Subcutaneous adipose tissue (tissue), 4 donors: ENCODE results near the gene HEATR5A. TPM values are rescaled to one million over a fixed set of nuclear protein-coding genes. Genes with fewer than 3 reads are reported as not detected.

Experiments
- total RNA-seq, 4 donors: library from RNA; depleted of rRNA; stranded (reverse); fragments of >200 nt; gene quantifications; one replicate each; pipeline ENCODE4 v1.1.0, GENCODE V29; 2016
- TF ChIP-seq, protein P1 (sequence below): fragments of 450-650 bp; IDR thresholded peaks from one replicate; pipeline ENCODE4 v1.5.1; 2016; ENCODE audit warnings: low read depth, mild to moderate bottlenecking, control low read depth, antibody characterized with exemption, moderate library complexity

HEATR5A gene
- total RNA-seq, 4 donors from 2014 or later = 27.3 to 40.6 (median 36.3) TPM

DNA sequence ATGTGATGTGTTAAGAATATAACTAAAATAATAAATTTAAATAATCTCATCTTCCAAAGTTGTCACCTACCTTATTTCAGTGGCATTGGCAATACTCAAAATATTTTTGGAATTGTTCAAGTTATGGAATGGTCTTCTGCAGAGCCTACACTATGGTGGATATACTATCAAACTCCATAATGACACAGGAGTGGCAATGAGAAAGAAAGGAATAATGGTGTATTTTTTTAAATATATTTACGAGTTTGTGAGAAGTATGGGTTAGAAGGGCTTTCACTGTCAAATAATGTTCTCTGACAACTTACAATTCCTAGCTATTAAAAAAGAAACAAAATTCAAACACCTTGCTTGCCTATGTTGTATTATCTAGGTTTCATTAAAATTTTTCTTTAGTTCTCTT is 38.1 kb downstream of the HEATR5A start:
- TF ChIP-seq, protein P1, sequence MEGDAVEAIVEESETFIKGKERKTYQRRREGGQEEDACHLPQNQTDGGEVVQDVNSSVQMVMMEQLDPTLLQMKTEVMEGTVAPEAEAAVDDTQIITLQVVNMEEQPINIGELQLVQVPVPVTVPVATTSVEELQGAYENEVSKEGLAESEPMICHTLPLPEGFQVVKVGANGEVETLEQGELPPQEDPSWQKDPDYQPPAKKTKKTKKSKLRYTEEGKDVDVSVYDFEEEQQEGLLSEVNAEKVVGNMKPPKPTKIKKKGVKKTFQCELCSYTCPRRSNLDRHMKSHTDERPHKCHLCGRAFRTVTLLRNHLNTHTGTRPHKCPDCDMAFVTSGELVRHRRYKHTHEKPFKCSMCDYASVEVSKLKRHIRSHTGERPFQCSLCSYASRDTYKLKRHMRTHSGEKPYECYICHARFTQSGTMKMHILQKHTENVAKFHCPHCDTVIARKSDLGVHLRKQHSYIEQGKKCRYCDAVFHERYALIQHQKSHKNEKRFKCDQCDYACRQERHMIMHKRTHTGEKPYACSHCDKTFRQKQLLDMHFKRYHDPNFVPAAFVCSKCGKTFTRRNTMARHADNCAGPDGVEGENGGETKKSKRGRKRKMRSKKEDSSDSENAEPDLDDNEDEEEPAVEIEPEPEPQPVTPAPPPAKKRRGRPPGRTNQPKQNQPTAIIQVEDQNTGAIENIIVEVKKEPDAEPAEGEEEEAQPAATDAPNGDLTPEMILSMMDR = no peak

DNA sequence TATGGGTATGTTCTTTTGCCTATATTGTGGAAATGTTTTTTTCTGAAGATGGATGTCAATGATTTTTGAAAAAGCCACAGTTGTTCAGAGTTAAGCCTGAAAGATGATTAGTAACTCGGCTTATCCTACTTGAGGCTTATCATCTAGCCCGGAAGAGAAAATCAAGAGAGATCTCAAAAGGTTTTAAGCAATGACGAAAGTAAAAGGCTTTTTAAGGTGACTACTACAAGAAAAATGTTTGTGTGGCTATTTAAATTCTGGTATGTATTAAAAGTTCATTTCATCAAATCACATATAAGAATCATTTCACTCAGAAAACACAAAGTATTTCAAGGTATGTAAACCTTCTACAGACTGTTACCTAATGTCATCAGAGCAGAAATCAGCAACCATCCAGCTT is 40.2 kb downstream of the HEATR5A start:
- TF ChIP-seq, protein P1 = no peak

DNA sequence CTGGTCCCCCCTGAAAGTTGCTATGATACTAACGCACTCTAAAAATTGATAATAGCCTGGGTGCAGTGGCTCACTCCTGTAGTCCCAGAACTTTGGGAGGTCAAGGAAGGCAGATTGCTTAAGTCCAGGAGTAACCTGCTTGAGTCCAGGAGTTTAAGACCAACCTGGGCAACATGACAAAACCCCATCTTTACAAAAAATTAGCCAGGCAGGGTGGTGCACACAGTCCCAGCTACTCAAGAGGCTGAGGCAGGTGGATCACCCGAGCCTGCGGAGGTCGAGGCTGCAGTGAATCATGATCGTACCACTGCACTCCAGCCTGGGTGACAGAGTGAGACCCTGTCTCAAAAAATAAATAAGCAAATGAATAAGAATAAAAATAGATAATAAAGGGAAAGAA is 42.9 kb downstream of the HEATR5A start:
- TF ChIP-seq, protein P1 = no peak

DNA sequence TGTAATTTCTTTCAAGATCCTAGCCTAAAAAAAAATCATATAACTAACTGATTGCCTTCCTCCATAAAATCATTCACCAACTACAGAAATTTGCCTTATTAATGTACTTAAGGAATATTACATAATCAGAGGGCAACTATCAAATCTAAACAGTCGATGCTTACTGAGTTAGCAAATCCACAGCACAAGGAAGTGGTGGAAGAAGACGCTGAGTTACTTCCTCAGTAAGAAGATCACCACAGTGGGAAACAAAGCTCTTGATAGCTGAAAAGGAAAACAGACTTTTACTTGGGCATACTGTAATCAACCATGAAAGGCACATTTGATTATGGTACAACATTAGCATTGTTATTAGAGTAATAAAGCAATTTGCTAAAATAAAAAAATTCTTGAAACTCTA is 48.7 kb downstream of the HEATR5A start:
- TF ChIP-seq, protein P1 = no peak

DNA sequence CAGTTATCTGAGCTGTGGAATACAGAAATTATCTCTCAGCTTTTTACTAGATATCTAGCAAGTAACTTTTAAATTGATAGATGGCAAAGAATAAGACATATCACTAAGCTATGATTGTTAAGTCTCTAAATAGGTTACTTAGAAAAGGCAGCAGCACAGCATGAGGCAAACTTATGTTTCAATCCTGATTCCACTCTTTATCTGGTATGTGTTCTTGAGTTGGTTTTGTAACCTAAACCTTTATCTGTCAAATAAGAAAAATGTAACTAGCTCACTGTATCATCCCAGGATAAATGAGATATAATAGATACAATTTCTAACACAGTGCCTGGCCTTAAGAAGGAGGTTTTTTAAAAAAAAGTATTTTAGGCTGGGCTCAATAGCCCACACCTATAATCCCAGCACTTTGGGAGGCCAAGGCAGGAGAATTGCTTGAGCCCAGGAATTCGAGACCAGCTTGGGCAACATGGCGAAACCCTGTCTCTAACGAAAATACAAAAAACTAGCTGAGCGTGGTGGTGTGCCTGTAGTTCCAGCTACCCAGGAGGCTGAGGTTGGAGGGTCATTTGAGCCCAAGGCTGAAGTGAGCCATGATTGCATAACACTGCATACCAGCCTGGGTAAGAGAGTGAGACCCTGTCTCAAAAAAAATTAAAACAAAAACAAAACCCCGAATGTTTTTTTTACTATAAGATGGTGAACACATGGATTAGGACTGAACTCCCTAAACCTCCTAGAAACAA is 56.8 kb downstream of the HEATR5A start:
- TF ChIP-seq, protein P1 = no peak

DNA sequence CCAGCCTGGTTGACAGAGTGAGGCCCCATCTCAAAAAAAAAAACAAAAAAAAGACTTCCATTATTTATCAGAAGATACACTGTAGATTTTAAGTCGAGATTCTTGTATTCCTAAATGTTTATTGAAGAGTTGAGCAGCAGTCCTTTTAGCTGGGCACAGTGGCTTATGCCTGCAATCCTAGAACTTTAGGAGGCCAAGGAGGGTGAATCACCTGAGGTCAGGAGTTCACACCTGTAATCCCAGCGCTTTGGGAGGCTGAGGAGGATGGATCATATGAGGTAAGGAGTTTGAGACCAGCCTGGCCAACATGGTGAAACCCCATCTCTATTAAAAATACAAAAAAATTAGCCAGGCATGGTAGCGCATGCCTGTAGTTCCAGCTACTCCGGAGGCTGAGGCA is 57.6 kb downstream of the HEATR5A start:
- TF ChIP-seq, protein P1 = no peak

DNA sequence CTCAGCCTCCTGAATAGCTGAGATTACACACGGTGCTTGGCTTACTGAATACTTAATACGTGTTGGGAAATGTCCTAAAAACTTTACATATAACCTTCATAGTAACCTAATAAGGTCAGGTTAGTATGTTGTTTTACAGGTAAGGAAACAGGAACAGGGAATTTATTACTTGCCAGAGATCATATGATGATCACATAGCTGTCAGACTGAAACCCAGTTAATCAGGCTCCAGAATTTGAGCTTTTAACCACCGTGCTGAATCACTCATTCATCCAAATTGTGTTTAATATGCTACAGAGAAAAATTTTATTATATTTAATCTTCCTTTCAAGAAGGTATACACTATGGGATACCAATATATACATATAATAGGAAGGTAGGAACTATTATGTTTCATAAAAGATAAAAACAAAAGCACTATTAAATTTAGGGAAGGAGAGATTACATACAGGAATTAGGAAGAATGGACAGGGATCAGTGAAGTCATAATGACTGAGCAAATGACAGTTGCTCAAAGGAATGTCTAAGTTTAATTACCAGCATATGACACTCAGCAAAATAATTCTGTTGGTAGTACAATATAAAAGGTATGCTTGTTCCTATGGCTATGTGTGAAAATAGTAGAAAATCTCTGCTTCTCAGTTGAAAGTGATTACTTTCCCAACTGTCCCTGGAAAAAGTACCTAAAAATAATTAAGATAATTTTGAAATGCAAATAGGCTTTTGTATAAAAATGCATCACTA is 59.3 kb downstream of the HEATR5A start:
- TF ChIP-seq, protein P1 = no peak
